Pons (tissue), 1 donor: Measurements from ENCODE around the gene FUT2.
"Not testable (repeated sequence)": the region's sequence is repeated elsewhere in the genome, so short reads cannot be mapped to it uniquely, and the experiment has no call there.

Experiments
- DNase-seq: peaks from one replicate; pipeline ENCODE4 v3.0.0-alpha.2; 2016; ENCODE audit warnings: low spot score

FUT2 gene

GRCh38 chr19:48670699-48671445 is 24.9 kb upstream of the FUT2 start:
- DNase-seq = no peak

GRCh38 chr19:48671446-48671995 is 24.2 kb upstream of the FUT2 start:
- DNase-seq = no peak

DNA sequence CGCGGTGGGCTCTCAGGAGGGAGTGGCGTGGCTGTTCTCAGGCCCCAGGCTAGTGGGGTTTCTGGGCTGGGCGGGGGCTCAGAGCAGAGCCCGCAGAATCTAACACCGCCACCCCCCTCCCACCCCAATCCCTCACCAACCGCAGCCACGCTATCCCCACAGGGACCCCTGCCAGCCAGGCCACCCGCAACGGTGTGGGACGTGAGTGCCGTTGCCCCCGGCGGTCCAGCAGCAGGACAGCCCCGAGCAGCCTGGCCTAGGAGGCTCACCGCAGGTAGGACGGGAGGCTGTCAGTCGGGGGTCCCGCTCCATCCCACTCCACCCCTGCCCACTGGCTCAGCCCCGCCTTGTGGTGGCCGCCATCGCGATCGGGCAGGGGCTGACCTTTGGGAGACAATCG is 22.8 kb upstream of the FUT2 start, which contains the start of gene NTN5:
Gene NTN5, minus strand, starts transcription at position 24 of the 400 bp plus-strand sequence. CDS start 2,031 bp downstream, outside the sequence.
- no peak for DNase-seq

GRCh38 chr19:48673436-48674100 is 22.2 kb upstream of the FUT2 start:
- DNase-seq = no peak

DNA sequence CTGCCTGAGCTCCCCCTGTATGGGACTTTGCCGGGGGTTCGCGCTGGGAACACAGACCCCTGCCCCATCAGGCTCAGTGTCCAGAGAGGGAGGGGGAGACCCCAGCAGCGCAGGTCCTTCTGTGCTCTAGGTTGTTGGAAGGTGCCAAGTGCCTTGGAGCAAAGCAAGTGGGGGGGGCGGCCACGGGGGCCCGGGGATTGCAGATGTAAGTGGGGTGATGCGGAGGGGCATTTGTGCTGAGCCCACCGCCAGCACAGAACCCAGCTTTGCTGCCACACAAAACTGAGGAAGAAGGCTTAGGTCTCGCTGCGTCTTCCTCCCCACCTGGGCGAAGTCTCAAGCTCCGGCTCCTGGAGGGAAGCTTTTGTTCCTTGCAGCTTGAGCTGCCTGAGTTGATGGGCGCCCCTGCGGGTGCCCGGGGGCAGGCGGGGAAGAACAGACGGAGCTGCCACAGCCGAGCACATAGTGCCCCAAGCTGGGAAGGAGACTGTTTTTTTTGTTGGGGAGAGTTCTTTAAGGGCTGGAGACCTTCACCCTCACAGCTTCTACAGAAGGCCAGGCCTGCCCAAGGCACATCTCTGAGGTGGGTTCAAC is 21.5 kb upstream of the FUT2 start:
- DNase-seq = no peak

- peak; percentile 89 for DNase-seq
Observed at GRCh38 chr19:48674921-48675824, 20.6 kb upstream of the FUT2 start.

DNA sequence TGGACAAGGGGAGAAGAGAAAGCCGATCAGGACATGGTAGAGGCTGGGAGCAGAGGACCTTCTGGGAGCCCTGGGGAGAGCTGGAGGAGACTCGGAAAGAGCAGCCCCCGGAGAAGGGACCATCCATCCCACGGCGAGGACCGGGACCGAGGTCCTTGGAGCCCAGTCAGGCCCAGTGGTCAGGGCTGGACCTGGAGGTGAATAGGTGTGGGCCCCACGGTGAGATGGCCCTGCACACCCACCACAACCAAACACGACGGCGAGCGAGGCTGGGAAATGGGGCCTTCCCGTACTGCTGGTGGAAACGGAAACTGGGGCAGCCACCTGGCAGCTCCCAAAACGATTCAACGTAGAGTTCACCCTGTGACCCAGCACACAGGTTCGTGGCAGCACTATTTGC is 19.3 kb upstream of the FUT2 start:
- DNase-seq = no peak

DNA sequence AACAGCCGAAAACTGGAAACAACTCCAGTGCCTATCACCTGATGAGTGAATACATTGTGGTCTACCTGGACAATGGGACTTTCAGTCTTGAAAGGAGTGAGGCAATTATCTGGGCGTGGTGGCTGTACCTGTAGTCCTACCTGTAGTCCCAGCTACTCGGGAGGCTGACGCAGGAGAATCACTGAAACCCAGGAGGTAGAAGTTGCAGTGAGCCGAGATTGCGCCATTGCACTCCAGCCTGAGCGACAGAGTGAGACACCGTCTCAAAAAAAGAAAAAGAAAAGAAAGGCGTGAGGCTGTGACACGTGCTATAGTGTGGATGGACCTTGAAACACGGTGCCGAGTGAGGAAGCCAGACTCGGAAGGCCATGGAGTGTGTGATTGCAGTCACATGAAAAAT is 18.9 kb upstream of the FUT2 start:
- DNase-seq = no peak

DNA sequence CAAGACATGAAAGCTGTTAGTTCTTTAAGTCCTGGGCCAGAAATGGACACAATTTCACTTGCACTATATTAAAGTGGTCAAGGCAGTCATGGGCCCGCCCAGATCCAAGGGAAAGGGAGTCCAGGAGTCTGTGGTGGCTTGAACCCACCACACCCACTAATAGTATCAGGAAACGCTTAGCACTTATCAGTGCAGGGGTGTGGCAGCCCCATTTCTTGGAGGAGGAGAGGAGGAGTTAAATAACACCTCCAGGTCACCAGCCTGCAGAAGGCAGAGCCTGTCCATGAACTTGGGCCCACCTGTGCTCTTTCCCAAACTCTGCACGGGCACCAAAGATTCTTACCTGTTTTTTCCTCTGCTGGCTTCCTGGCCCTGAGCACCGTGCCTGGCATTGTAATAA is 17.6 kb upstream of the FUT2 start:
- DNase-seq = no peak

DNA sequence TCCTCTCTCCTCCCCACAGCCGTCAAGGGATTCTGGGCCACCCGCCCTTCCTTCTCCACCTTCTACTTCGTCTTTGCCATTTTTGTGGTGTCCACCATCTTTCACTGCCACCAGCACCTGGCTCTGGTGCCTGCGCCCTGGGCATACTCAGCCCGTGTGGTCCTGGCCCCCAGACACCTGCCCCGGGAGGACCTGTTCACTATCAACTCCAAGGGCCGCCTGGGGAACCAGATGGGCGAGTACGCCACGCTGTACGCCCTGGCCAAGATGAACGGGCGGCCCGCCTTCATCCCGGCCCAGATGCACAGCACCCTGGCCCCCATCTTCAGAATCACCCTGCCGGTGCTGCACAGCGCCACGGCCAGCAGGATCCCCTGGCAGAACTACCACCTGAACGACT is 15.8 kb upstream of the FUT2 start:
- not testable (repeated sequence) for DNase-seq

- no peak for DNase-seq
Observed at GRCh38 chr19:48680436-48681126, 15.2 kb upstream of the FUT2 start.

- no peak for DNase-seq
Observed at GRCh38 chr19:48681127-48681470, 14.7 kb upstream of the FUT2 start.

- DNase-seq = peak; percentile 84
Observed at GRCh38 chr19:48683349-48683748, 12.4 kb upstream of the FUT2 start.

GRCh38 chr19:48685583-48685982 is 10.2 kb upstream of the FUT2 start:
- no peak for DNase-seq

DNA sequence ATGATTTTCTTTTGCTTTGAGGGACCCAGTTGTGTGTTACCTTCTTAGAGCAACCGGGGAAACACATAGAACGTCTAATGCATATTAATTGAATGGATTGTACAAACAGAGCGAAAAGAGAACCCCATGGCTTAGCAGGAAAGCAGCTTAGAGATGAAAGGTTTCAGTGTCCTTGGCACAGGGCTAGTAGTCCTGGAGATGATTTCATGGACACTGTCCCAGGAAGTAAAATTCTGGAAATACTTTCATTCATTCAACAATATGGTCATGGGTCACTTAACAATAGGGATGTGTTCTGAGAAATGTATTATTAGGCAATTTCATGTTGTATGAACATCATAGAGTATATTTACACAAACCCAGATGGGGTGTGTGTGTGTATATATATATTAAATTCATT is 9.7 kb upstream of the FUT2 start:
- peak; percentile 39 for DNase-seq

GRCh38 chr19:48686637-48687036 is 9.1 kb upstream of the FUT2 start:
- not testable (repeated sequence) for DNase-seq

DNA sequence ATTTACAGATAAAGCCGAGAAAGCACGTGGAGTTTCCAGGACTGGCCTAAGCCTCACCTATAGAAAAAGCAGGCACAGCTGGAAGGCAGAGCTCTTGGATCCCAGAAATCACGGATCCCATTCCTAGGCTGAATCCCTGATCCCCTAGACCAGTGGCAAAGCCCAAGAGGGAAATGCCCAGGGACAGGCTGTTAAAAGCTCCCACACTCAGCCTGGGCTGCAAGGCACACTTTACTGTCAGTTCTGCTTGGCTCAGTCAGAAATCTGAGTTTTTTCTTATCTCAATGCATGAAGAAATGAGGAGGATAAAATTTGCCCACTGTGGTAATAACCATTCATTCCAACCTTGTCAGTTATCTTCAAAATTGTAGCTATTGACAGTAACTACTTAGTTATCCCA is 8.0 kb upstream of the FUT2 start:
- no peak for DNase-seq

DNA sequence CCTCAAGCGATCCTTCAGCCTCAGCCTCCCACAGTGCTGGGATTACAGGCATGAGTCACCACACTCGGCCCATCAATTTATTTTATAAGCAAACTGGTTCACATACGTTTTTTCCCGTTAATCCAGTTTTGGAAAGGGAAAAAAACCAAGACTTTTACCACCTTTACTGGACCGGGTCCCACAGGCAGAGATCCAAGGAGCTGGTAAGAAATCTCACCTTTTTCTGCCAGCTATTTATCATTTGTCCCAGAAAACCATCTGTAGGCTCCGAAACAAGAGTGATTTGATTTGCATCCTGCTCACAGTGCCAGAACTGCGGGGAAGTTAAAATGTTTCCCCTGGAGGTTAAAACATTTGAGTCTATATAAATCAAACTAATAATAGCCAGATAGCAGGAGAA is 6.3 kb upstream of the FUT2 start:
- DNase-seq = no peak

GRCh38 chr19:48693629-48694028 is 2.1 kb upstream of the FUT2 start:
- not testable (repeated sequence) for DNase-seq

DNA sequence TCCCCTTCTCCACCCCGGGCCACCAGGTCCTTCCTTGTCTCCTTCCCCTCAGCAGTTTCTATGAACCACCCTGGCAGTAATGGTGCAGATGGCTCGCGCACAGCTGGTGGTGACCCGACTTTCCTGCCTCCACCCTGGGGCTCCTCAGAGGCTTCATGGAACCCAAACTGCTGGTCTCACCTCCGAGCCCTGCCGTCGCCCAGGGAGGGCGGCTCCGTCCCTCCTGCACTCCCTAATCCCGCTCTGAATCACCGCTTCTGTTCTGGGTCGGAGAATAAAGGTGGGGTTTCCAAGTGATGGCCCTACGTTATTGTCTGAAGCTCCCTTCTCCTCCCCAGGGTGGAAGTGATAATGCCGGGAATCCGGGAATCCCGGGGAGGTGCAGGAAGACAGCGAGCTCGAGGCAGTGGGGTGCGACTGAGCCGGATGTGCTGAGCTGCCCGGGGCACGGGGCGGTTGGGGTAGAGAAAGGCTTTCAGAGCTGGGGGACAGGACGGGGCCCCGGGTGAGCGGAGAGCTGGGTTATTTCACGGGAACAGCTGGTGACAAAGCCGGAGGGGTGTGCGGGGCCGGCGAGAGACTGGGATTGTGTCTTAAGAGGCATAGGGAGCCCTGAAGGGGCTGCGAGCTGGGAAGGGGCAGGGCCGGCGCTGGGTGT is 711 bp downstream of the FUT2 start:
- DNase-seq = no peak

DNA sequence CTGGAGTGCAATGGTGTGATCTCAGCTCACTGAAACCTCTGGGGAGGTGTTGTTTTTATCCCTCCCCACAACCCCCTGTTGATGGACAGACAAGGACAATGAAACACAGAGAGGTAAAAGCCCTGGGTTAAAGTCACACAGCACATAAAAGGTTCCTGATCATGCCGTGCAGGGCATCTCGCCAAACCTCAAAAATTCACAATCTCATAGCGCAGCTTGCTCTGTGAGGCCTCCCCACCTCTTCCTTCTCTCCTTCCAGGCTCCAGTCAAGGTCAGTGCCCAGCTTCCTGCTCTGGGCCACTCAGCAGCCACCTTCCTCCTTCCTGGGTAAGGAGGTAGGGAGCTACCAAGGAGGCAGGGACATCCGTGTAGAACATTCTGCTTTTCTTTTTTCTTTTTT is 2.3 kb downstream of the FUT2 start:
- DNase-seq = no peak
